ENCODE results near the gene ITGAX.

DNA sequence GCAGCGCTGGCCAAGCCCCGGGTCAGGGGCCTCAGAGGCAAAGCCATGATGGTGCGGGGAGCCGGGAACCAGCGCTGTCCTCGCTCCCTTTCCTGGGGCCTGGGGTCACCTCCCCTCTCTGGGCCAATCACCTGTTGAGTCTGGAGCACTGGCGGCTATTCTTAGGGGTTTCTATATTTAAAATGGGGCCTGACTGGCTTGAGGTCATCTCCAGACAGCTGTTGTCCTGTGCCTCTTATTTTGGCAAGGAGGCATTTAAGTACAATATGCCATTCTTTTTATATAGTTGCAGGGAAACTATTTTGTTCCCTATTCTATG lies 73.3 kb downstream of the ITGAX start, which contains the start of gene COX6A2:
- TF ChIP-seq, protein P1, sequence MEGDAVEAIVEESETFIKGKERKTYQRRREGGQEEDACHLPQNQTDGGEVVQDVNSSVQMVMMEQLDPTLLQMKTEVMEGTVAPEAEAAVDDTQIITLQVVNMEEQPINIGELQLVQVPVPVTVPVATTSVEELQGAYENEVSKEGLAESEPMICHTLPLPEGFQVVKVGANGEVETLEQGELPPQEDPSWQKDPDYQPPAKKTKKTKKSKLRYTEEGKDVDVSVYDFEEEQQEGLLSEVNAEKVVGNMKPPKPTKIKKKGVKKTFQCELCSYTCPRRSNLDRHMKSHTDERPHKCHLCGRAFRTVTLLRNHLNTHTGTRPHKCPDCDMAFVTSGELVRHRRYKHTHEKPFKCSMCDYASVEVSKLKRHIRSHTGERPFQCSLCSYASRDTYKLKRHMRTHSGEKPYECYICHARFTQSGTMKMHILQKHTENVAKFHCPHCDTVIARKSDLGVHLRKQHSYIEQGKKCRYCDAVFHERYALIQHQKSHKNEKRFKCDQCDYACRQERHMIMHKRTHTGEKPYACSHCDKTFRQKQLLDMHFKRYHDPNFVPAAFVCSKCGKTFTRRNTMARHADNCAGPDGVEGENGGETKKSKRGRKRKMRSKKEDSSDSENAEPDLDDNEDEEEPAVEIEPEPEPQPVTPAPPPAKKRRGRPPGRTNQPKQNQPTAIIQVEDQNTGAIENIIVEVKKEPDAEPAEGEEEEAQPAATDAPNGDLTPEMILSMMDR (IDR thresholded peaks at IDR 0.05) = no peak
- no peak for TF ChIP-seq POLR2A (IDR thresholded peaks at IDR 0.05)
